Measurements from ENCODE around the gene RTEL1. TPM values are rescaled to one million over a fixed set of nuclear protein-coding genes. Genes with fewer than 3 reads are reported as not detected.

RTEL1 gene
- total RNA-seq, 1 experiment from 2014 or later, result 33.4 TPM

GRCh38 chr20:63709149-63709527, 51.0 kb downstream of the RTEL1 start:
- no peaks in the 10 kb centered on the region for H3K9me3 ChIP-seq (ENCODE audit: control insufficient read depth, low read depth, low read length)
- no peaks in the 10 kb centered on the region for H3K27me3 ChIP-seq (ENCODE audit: insufficient read depth, low read length)
- H3K4me1 Mint-ChIP-seq, result peaks cover 8 to 16% of the 10 kb centered on the region in 2 experiments
- no peak overlapping the region for H3K18ac ChIP-seq (ENCODE audit: insufficient read length, low read depth, low read length)
- no peak overlapping the region for H2BK5ac ChIP-seq (ENCODE audit: insufficient read length, low read length)
- peaks cover 53 to 69% (median 66%) of the 10 kb centered on the region in 3 experiments for H3K36me3 Mint-ChIP-seq (ENCODE audit: insufficient read depth in 1 of 3, low read depth in 3 of 3)
- peaks cover 11% of the 10 kb centered on the region; the same call in 1 of the 2 replicates for H3K79me2 ChIP-seq (ENCODE audit: insufficient read depth, low read length)
- no peak overlapping the region for H4K8ac ChIP-seq (replicated peaks; ENCODE audit: insufficient read length, low read depth, low read length)
- TF ChIP-seq CTCF (conservative IDR thresholded peaks at IDR 0.05), result no peak
- H3K14ac ChIP-seq (ENCODE audit: insufficient read depth, low read length), result no peak overlapping the region
- H3K56ac ChIP-seq (ENCODE audit: insufficient read length, low read depth, low read length), result no peak overlapping the region
- peak overlapping the region; percentile 89 to 91 for H3K4me3 Mint-ChIP-seq
- H3K9me3 Mint-ChIP-seq, result peaks cover 0 to 3% of the 10 kb centered on the region in 2 experiments; a peak in 1 of 5 replicates
- no CpG with 5 or more reads among the region's 17 CpGs for WGBS (ENCODE audit: extremely low coverage, insufficient read length, low lambda C conversion rate)
- H2AFZ ChIP-seq (ENCODE audit: low read length), result no peak overlapping the region
- no peak overlapping the region for H3K27ac Mint-ChIP-seq
- no peak overlapping the region for H2BK15ac ChIP-seq (ENCODE audit: low read depth, low read length)
- no peaks in the 10 kb centered on the region for H4K20me1 ChIP-seq (ENCODE audit: control insufficient read depth, insufficient read depth, insufficient read length)
- peak overlapping the region; percentile 90 for H3K4me2 ChIP-seq (ENCODE audit: insufficient read depth, insufficient read length, low read length)
- H2AK5ac ChIP-seq (ENCODE audit: insufficient read length, low read length), result no peak overlapping the region
- H3T11ph ChIP-seq (ENCODE audit: low read length), result no peak overlapping the region
- H2BK12ac ChIP-seq (ENCODE audit: insufficient read length, low read depth, low read length), result no peak overlapping the region
- no peak overlapping the region for H3K9ac ChIP-seq (ENCODE audit: extremely low read depth, insufficient read length, low read length)
- DNase-seq, result no peak
- H3K27ac ChIP-seq (ENCODE audit: insufficient read length, low read depth, low read length), result no peak overlapping the region
- no peak overlapping the region for H4K91ac ChIP-seq (ENCODE audit: insufficient read length, low read depth, low read length)
- peaks cover 4% of the 10 kb centered on the region for H3K79me1 ChIP-seq (ENCODE audit: insufficient read depth, low read depth, low read length, poor library complexity, severe bottlenecking)
- H3K23me2 ChIP-seq (ENCODE audit: insufficient read length, low read depth, low read length, poor library complexity, severe bottlenecking), result peaks cover 12% of the 10 kb centered on the region
- H2BK20ac ChIP-seq (ENCODE audit: low read depth, low read length, poor library complexity, severe bottlenecking), result no peak overlapping the region
- no peak overlapping the region for H3K4ac ChIP-seq (ENCODE audit: low read depth, low read length)
- H3K23ac ChIP-seq (ENCODE audit: insufficient read length, low read depth, low read length), result no peak overlapping the region
- no peaks in the 10 kb centered on the region for H3K4me1 ChIP-seq (ENCODE audit: insufficient read depth, low read length)
- no peak overlapping the region for H4K5ac ChIP-seq (ENCODE audit: insufficient read length, low read depth, low read length)
- H2BK120ac ChIP-seq (ENCODE audit: low read depth, low read length, poor library complexity, severe bottlenecking), result no peak overlapping the region
- H3K27me3 Mint-ChIP-seq (ENCODE audit: low read depth), result no peaks in the 10 kb centered on the region
